HepG2 (cell line): Measurements from ENCODE around the gene RAE1. TPM values are rescaled to one million over a fixed set of nuclear protein-coding genes. Genes with fewer than 3 reads are reported as not detected.

Experiments used
- BORCS8-MEF2B ChIP-seq: sonication (generic); formaldehyde crosslinking; IDR thresholded peaks from 2 replicates; pipeline ENCODE4 v1.8.0; 2022; ENCODE audit warnings: mild to moderate bottlenecking, missing genetic modification reagents
- EEA1 ChIP-seq: sonication (generic); formaldehyde crosslinking; IDR thresholded peaks from 2 replicates; pipeline ENCODE4 v1.5.1; 2020; ENCODE audit warnings: mild to moderate bottlenecking, missing genetic modification reagents, borderline replicate concordance
- ISX ChIP-seq: sonication (generic); formaldehyde crosslinking; conservative IDR thresholded peaks from 2 replicates; pipeline ENCODE4 v1.5.0; 2020; ENCODE audit warnings: missing genetic modification reagents
- MAZ ChIP-seq, 2 experiments: sonication (generic) in 1 of 2; formaldehyde crosslinking in 1 of 2; IDR thresholded peaks; 2 replicates each; pipeline versions ENCODE4 v1.5.0 to v1.6.1; 2012 to 2020; ENCODE audit warnings: low read depth in 2 of 2, mild to moderate bottlenecking in 2 of 2, borderline replicate concordance in 1 of 2, improper control_type of control experiment in 1 of 2, low read length in 1 of 2, missing genetic modification reagents in 1 of 2, moderate library complexity in 1 of 2
- PCBP2 ChIP-seq: fragments of 200-400 bp; formaldehyde crosslinking; optimal IDR thresholded peaks from 2 replicates; pipeline ENCODE3; 2018; ENCODE audit warnings: low read length, low read depth; ENCODE audit not compliant: poor library complexity, severe bottlenecking
- PTBP1 ChIP-seq: fragments of 200-400 bp; formaldehyde crosslinking; IDR thresholded peaks from 2 replicates; pipeline ENCODE4 v1.6.1; 2018; ENCODE audit warnings: low read length, low read depth; ENCODE audit not compliant: poor library complexity, severe bottlenecking
- SP2 ChIP-seq: sonication (generic); formaldehyde crosslinking; IDR thresholded peaks from 2 replicates; pipeline ENCODE4 v1.5.1; 2020; ENCODE audit warnings: mild to moderate bottlenecking, missing genetic modification reagents
- SP5 ChIP-seq: IDR thresholded peaks from 2 replicates; pipeline ENCODE4 v1.6.1; 2016; ENCODE audit warnings: low read depth, borderline replicate concordance
- SRSF9 ChIP-seq: fragments of 200-400 bp; formaldehyde crosslinking; IDR thresholded peaks from 2 replicates; pipeline ENCODE4 v1.6.1; 2018; ENCODE audit warnings: borderline replicate concordance, mild to moderate bottlenecking, low read depth, low read length; ENCODE audit not compliant: insufficient read depth, poor library complexity, severe bottlenecking
- TBP ChIP-seq: sonication (generic); formaldehyde crosslinking; IDR thresholded peaks from 2 replicates; pipeline ENCODE4 v1.5.0; 2020; ENCODE audit warnings: missing genetic modification reagents
- ZBED4 ChIP-seq: sonication (generic); formaldehyde crosslinking; IDR thresholded peaks from 2 replicates; pipeline ENCODE4 v1.4.0; 2020; ENCODE audit warnings: missing genetic modification reagents, borderline replicate concordance
- ZNF136 ChIP-seq: sonication (generic); formaldehyde crosslinking; IDR thresholded peaks from 2 replicates; pipeline ENCODE4 v1.8.1; 2022; ENCODE audit warnings: low read depth, mild to moderate bottlenecking, moderate library complexity, missing genetic modification reagents
- ZNF274 ChIP-seq: sonication (generic); formaldehyde crosslinking; IDR thresholded peaks from 2 replicates; pipeline ENCODE4 v1.5.1; 2020; ENCODE audit warnings: mild to moderate bottlenecking, missing genetic modification reagents
- ZNF44 ChIP-seq: sonication (generic); formaldehyde crosslinking; IDR thresholded peaks from 2 replicates; pipeline ENCODE4 v1.5.1; 2020; ENCODE audit warnings: mild to moderate bottlenecking, missing genetic modification reagents
- ZNF468 ChIP-seq: sonication (generic); formaldehyde crosslinking; IDR thresholded peaks from 2 replicates; pipeline ENCODE4 v1.8.0; 2022; ENCODE audit warnings: mild to moderate bottlenecking, moderate library complexity, missing genetic modification reagents
- ZNF513 ChIP-seq: sonication (generic); formaldehyde crosslinking; conservative IDR thresholded peaks from 2 replicates; pipeline ENCODE4 v1.5.0; 2020; ENCODE audit warnings: missing genetic modification reagents
- ZNF616 ChIP-seq: sonication (generic); formaldehyde crosslinking; IDR thresholded peaks from 2 replicates; pipeline ENCODE4 v1.5.0; 2020; ENCODE audit warnings: low read depth, mild to moderate bottlenecking, missing genetic modification reagents
- ZNF678 ChIP-seq: sonication (generic); formaldehyde crosslinking; IDR thresholded peaks from 2 replicates; pipeline ENCODE4 v1.4.0; 2020; ENCODE audit warnings: mild to moderate bottlenecking, missing genetic modification reagents
- ZNF704 ChIP-seq: sonication (generic); formaldehyde crosslinking; IDR thresholded peaks from 2 replicates; pipeline ENCODE4 v1.8.1; 2023; ENCODE audit warnings: mild to moderate bottlenecking, inconsistent platforms, moderate library complexity, missing genetic modification reagents, borderline replicate concordance
- ZNF773 ChIP-seq: sonication (generic); formaldehyde crosslinking; IDR thresholded peaks from 2 replicates; pipeline ENCODE4 v1.4.0; 2020; ENCODE audit warnings: missing genetic modification reagents, borderline replicate concordance
- ZNF841 ChIP-seq: sonication (generic); formaldehyde crosslinking; IDR thresholded peaks from 2 replicates; pipeline ENCODE4 v1.8.1; 2023; ENCODE audit warnings: missing genetic modification reagents, borderline replicate concordance
- ZZZ3 ChIP-seq: sonication (generic); formaldehyde crosslinking; IDR thresholded peaks from 2 replicates; pipeline ENCODE4 v1.4.0; 2020; ENCODE audit warnings: missing genetic modification reagents, mild to moderate bottlenecking, borderline replicate concordance
- polyA plus RNA-seq, 8 experiments: library from polyadenylated mRNA; depleted of rRNA in 3 of 8; stranded (reverse) in 7 of 8; unstranded in 1 of 8; fragments of >200 nt; fragmentation: Illumina TruSeq in 4 of 8; extraction: Trizol in 4 of 8; gene quantifications; 2 replicates each; pipeline versions ENCODE4 v1.2.1 to v1.2.3, GENCODE V29; 2011 to 2016; ENCODE audit warnings: low read depth in 4 of 8, missing spikeins in 1 of 8, mixed read lengths in 1 of 8; ENCODE audit not compliant: insufficient read depth in 1 of 8
- total RNA-seq, 5 experiments: library from RNA; depleted of rRNA; stranded (reverse); fragments of >200 nt; fragmentation: Illumina TruSeq; extraction: Trizol; gene quantifications; 2 replicates each; pipeline ENCODE4 v1.2.3, GENCODE V29; 2016; ENCODE audit warnings: low read depth in 1 of 5

The RAE1 gene
- total and polyA plus RNA-seq, 2 of the 13 experiments (the other 11 are each of a cell fraction or from before 2014, with no cell fraction given): 36.1 to 72.9 TPM

- TF ChIP-seq ZNF704 (CRISPR knock-in tag) (no peak), PCBP2 (no peak), SRSF9 (no peak), ZNF274 (CRISPR knock-in tag) (no peak; the same call in 1 of the 2 replicates), ZBED4 (no peak), TBP (CRISPR knock-in tag) (no peak), ZNF678 (no peak), EEA1 (CRISPR knock-in tag) (peak; percentile 10; the same call in 1 of the 2 replicates), ZNF136 (CRISPR knock-in tag) (0 out of 2 replicates have a peak, but pooled peaks have one; percentile 18), ZNF468 (CRISPR knock-in tag) (0 out of 2 replicates have a peak, but pooled peaks have one; percentile 48), ZNF44 (CRISPR knock-in tag) (no peak), SP5 (CRISPR knock-in tag) (no peak; the same call in 1 of the 2 replicates), ZNF513 (no peak), PTBP1 (no peak), ZNF616 (no peak), ISX (CRISPR knock-in tag) (peak; percentile 72; the same call in 1 of the 2 replicates), ZNF773 (no peak; the same call in 1 of the 2 replicates), BORCS8-MEF2B (CRISPR knock-in tag) (no peak), ZZZ3 (CRISPR knock-in tag) (no peak), ZNF841 (CRISPR knock-in tag) (no peak), SP2 (CRISPR knock-in tag) (peak; percentile 15; the same call in 1 of the 2 replicates), MAZ (IDR thresholded peaks at IDR 0.05; ENCODE audit: borderline replicate concordance, low read depth, low read length) (0 out of 2 replicates have a peak, but pooled peaks have one; percentile 41), MAZ (CRISPR knock-in tag; IDR thresholded peaks at IDR 0.05; ENCODE audit: low read depth) (no peak)
These were observed 39.8 kb downstream of the RAE1 start, which contains the start of gene RBM38 (continued) for GRCh38 chr20:57390604-57391438.
